ENCODE data around the gene ASB9. TPM values are rescaled to one million over a fixed set of nuclear protein-coding genes. Genes with fewer than 3 reads are reported as not detected.

The ASB9 gene
- 25.1 and 33.5 TPM in 2 replicates for total RNA-seq

GRCh38 chrX:15269618-15270521, at the start of gene ASB9:
Gene ASB9 (minus strand): TSS chrX:15270083. CDS start chrX:15269874, 209 bp downstream.

GRCh38 chrX:15315509-15315908, 45.6 kb upstream of the ASB9 start, which contains the start of gene ASB11:
Gene ASB11 (minus strand): TSS chrX:15315640. CDS start chrX:15315605, 35 bp downstream.

Other genes with a start within 250 kb of the ASB9 start
- gene ASB11, start 45.6 kb upstream of the ASB9 start, total RNA-seq = not detected in 2 replicates
- 11.4 and 11.6 TPM in 2 replicates for gene PIGA, start 65.4 kb upstream of the ASB9 start, total RNA-seq
- 0.32 and 0.76 TPM in 2 replicates for gene VEGFD, start 114.3 kb upstream of the ASB9 start, total RNA-seq
- gene PIR, start 223.2 kb upstream of the ASB9 start, total RNA-seq = 153 and 415 TPM in 2 replicates
- gene BMX, start 230.7 kb upstream of the ASB9 start, total RNA-seq = 141 and 250 TPM in 2 replicates